ENCODE measurements around the gene AUP1.

- TF ChIP-seq NR2C2 (CRISPR knock-in tag; IDR thresholded peaks at IDR 0.05) = 0 out of 2 replicates have a peak, but pooled peaks have one; percentile 2
- TF ChIP-seq NR2C2 (tag; IDR thresholded peaks at IDR 0.05) = peak; percentile 96
- no peak for TF ChIP-seq ZBTB11 (CRISPR knock-in tag; IDR thresholded peaks at IDR 0.05)
- TF ChIP-seq NFYB (IDR thresholded peaks at IDR 0.05; ENCODE audit: extremely low read depth, insufficient read length) = no peak
- no peak for TF ChIP-seq CTCF (IDR thresholded peaks at IDR 0.05 in 2 of 3, conservative IDR thresholded peaks at IDR 0.05 in 1 of 3; ENCODE audit: insufficient read depth in 2 of 3, low read depth in 1 of 3, low read length in 3 of 3)
- no peak for TF ChIP-seq ZNF175 (CRISPR knock-in tag; IDR thresholded peaks at IDR 0.05; ENCODE audit: low read depth)
- peak; percentile 57 to 67; a peak in 2 of 4 replicates for TF ChIP-seq KDM1A (IDR thresholded peaks at IDR 0.05)
- TF ChIP-seq POLR2A (conservative IDR thresholded peaks at IDR 0.05) = no peak
Observed at GRCh38 chr2:74502147-74502719, 27.3 kb downstream of the AUP1 start.

Data from K562 (cell line).